GM18520 (cell line): ENCODE results near the gene CCNI.
"Not testable (repeated sequence)": the region's sequence is repeated elsewhere in the genome, so short reads cannot be mapped to it uniquely, and the experiment has no call there.

Source experiments
- ATAC-seq: cut with Tn5 transposase; IDR thresholded peaks from one replicate; pipeline ENCODE4 v1.9.1; 2021; ENCODE audit not compliant: unreplicated experiment

CCNI gene

DNA sequence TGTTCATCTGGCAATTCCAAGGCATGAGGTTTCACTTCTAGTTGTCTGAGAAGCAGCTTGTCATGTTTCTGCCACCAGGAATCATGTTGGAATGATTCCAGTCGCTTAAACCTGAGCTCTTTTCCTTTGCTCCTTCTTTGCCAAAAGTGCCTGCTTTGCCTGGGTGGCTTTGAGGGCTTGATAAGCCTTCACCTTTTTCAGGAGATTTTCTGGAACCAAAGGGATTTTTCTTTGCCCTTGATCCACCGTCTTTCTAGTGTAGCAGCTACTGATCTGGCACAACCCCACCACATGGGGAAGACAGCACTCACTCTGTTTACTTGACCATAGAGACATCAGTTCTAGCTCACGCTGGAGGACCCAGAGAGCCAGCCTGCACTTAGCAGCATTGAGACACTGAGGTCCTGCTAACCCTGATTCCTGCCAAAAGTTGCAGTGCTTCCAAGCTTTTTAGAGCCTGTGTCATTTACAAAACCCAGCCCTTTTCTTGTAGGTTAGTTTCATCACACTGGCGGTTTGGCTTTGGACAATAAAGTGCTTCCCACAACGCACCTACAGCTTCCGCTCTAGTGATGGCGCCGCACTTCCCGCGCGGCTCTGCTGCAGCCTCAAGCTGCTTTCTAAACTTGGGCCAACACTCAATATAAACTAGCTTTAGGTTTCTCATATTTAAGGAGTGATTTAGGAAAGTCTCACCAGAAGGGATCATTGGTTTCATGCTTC is 7.3 kb upstream of the CCNI start:
- no peak for ATAC-seq

DNA sequence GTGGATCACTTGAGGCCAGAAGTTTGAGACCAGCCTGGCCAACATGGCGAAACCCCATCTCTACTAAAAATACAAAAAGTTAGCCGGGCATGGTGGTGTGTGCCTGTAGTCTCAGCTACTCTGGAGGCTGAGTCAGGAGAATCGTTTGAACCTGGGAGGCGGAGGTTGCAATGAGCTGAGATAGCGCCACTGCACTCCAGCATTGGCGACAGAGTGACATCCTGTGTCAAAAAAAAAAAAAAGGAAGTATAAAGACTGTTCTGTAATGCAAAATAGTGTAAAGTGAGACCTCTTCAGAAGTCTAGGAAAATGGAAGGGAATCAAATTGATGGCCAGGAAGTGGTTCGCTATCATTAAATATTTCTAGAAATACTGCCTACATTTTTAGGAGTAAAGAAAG is 5.0 kb upstream of the CCNI start:
- not testable (repeated sequence) for ATAC-seq

DNA sequence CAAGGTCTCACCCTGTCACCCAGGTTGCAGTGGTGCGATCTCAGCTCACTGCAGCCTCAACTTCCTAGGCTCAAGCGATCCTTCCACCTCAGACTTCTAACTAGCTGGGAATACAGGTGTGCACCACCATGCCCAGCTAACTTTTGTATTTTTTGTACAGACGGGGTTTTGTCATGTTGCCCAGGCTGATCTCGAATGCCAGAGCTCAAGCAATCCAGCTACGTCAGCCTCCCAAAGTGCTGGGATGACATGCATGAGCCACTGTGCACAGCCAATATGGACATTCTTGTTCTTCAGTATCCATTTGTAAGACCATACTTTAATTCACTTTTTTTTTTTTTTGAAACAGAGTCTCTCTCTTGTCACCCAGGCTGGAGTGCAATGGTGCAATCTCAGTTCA is 3.5 kb upstream of the CCNI start:
- ATAC-seq: no peak

DNA sequence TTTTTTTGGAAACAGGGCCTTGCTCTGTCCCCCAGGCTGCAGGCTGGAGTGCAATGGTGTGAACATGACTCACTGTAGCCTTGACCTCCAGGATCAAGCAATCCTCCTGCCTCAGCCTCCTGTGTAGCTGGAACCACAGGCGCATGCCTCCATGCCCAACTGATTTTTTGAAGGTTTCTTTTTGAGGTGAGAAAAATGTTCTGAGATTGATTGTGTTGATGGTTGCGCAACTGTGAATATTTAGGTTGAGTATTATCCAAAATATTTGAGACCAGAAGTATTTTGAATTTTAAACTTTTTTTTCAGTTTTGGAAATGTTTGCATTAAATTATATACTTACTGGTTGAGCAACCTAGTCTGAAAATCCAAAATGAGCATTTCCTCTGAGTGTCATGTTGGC is 2.6 kb upstream of the CCNI start:
- no peak for ATAC-seq

DNA sequence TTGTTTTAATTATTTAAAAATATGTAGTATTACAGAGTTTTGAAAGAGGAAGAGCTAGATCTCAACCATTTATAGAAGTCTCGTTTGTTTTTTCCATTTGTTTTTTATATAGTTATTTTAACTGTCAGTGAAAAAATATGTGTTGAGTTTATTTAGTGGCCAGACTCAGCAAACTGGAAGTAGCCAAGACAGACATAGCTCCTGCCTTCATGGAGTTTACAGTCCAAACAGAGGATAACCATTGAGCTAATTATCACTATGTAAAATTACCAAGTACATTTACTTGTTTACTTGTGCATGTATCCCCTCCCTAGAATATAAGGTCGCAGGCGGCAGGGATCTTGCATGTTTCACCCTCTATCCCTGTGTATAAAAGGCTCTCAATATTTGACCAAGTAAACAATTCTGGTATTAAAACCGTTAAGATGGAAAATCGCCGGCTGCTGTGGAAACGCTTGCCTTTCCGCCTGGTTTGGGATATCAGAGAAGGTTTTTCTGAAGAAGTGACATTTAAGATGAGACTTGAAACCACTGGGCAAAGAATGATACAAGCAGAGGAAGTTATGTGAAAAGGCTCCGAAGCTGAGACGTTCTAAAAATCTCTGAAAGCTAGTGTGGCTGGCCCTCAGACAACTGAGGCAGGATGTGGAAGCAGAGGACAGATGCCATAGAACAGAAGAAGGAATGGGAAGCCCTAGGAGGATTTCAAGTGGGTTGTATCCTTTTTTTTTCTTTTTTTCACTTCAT is 1.3 kb upstream of the CCNI start:
- ATAC-seq: no peak

DNA sequence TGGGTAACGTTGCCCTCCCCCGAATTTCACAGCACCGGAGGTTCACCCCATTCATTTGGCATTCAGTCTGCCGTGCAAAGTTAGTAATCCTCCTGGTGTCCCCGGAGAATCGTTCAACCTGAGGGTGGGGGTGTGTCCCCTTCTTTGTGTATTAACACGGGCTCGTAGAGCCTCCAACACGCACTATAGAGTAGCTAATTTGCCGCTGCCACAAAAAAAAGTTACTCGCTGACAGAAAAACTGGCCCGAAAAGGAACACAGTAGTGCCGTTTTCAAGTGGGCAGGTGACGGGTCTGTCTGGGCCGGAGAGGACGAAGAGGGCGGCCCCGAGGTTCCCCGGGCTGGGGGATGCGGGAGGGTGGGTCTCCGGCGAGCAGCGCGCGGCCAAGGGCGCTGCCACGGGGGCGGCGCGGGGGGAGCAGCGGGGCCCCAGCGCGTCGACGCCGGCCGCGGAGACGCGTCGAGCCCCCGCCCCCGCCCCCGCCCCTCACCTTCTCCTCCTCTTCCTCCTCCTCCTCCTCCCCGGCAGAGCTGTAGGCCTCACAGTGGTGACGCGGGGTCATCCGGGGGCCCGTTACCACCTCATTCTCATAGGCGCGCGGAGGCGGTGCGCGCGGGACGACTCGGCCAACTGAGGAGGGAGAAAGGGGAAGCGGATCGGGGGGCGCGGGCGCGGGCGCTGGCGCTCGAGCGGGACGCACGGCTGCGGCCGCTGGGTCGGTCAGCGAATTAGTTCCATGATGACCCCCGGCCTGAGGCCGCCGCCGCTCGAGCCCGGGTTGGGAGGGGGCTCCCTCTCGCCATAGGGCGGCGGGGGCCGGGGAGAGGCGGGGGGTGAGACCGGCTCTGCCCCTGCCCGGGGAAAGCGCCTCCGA is 571 bp downstream of the CCNI start:
- peak; percentile 24 for ATAC-seq

DNA sequence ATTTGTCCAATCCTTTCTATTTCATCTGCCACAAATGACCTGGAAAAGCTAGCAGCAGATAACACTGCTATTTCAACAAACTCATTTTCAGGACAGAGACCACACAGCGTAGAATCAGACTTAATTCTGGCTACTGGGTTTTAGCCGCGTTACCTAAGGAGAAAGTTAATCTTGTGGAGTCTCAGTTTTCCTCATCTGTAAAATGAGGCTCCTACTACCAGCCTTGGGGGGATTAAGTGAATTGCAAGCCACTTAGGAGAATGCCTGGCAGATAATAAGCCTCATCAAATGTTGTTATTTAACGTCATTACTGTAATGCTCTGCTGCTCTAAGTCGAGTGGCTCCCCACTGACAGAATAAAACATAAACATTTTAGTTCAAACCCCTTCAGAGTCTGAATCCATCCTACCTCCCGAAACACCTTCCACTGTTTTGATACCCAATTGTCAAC is 1.4 kb downstream of the CCNI start:
- no peak for ATAC-seq

DNA sequence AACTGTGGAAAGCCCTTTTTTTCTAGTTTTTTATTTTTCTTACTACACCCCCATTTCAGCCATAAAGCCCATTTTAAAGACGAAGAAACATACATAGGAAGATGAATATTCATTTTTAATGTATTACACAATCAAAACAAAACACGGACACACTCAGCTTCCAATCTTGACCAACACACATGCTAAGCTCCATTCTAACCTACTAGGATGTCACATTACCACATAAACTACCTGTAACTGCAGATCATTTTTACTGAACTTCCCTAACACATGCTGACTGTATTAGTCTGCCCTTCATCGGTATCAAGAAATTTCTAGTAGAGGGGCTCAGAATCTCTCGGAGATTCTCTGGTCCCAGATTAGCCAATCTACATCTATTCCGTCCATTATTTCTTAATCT is 1.8 kb downstream of the CCNI start:
- ATAC-seq: no peak

DNA sequence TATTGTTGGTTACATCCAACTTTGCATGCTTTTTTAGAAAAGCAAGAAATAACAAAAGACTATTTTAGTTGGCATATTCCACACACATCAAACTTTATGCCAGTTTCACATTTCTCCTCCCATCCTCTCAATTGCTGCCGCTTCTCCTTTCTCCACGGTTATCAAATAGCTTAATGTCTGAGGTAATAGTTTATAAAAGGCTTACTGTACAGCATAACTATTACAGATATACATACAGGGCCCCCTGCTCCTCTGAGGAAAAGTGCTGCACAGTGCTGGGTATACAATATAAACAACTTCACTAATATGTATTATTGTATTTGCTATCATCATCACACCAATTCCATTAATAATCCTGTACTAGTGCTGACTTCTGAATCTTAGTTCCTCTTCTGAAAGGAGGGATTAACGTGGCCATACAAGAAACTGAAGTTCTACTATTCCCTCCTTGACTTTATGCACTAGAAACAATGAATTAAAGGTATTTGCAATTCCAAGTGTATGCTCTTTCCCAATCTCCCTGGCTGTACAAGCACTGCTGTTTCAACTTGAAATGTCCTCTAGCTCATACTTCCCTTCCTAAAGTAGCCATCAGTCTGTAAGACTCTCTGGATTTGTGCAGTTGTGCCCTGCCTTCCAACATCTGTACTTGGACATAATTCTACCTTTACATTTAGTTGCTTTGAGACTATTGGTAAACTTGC is 2.5 kb downstream of the CCNI start:
- ATAC-seq: no peak

DNA sequence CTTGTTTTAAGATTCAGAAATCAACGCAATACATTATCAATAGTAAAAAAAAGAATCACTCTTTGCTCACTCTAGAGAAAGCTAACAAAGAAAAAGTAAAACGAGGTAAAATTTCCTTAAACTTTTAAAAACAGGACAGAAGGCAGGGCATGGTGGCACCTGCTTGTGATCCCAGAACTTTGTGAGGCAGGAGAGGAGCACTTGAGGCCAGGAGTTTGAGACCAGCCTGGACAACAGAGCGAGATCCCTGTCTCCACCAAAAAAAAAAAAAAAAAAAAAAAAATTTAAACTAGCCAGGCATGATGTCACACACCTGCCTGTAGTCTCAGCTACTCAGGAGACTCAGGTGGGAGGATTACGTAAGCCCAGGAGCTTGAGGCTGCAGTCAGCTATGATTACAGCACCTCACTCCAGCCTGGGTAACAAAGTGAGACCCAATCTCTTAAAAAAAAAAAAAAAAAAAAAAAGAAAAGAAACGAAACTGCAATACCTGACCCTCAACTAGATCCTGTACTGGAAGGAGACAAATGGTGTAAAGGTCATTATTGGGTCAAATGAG is 3.5 kb downstream of the CCNI start:
- ATAC-seq: no peak

DNA sequence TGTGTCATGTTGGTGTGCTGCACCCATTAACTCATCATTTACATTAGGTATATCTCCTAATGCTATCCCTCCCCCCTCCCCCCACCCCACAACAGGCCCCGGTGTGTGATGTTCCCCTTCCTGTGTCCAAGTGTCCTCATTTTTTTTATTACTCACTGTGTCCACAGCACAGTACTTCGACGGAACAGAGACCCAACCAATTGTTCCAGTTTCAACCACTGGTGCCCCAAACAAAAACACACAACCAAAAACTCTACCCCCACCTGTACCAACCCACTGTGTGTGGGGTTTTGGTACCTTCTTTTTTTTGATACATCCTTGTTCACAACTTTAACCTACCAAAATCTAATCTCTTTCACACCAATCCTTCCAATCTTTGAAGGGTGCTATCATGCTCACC is 6.3 kb downstream of the CCNI start:
- ATAC-seq: not testable (repeated sequence)

DNA sequence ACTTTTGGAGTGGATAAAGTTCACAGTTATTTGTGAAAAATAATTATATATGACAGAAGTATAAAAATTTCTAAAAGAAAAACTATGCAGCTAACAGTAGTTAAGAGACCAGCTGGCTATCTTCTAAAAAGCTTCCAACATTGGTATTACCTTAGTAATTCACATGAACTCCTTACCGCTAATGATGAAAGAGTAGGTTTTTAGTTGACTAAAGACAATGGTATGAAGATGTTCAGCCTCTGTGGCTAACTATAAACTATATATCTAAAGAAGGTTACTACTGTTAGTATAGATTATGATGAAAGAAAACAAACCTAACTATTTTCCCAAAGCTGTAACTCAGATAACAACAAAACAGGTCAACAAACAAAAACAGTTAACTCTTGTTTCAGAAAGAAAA is 10.4 kb downstream of the CCNI start:
- ATAC-seq: no peak

DNA sequence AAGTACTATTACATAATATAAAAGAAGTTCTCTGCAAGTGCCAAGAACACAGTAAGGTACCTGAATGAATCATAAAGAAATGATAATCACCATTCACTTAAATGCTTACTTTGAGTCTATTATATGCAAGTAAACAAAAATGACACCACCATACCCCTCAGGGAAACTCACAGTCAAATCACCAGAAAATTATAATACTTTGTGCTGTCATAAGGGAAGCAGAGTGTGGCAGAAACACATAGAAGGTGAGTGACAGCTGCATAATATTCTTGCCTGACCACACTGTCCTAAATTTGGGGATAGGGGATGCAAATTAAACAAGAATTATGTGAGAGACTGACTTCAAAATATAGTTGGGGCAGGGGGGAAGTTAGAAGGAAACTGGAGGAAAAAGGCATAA is 12.9 kb downstream of the CCNI start:
- ATAC-seq: no peak

DNA sequence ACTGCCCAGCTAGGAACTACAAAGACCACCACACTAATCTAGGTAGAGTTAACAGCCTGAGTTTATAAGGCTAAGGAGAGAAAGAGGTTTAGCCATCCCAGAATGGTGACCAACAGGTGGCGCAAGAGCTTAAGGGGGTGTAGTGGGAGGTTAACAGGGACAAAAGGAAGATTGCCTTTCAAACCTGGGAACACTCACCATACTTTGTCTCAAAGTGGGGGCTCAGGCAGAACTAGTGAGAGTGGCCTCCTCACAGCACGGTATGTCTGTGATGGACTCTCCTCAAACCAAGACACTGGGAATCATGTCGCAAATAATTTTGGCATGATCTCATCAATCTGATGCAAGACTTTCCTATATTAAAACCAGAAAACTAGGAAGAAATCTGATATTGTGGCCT is 23.4 kb downstream of the CCNI start:
- ATAC-seq: no peak

DNA sequence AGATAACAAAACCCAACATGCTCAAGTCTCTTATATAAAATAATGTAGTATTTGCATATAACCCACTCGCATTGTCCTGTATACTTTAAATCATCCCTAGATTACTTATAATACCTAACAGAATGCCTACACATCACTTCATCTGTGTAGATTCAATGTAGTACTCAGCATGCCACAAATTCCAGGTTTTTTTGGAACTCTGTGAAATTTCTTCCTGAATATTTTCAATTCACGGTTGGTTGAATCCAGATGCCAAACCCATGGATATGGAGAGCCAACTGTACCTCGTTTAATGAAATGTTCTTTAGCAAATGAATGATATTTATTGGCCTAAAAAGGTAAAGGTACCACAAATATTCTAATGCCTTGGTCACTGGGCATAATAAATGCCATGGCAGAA is 24.8 kb downstream of the CCNI start:
- no peak for ATAC-seq

DNA sequence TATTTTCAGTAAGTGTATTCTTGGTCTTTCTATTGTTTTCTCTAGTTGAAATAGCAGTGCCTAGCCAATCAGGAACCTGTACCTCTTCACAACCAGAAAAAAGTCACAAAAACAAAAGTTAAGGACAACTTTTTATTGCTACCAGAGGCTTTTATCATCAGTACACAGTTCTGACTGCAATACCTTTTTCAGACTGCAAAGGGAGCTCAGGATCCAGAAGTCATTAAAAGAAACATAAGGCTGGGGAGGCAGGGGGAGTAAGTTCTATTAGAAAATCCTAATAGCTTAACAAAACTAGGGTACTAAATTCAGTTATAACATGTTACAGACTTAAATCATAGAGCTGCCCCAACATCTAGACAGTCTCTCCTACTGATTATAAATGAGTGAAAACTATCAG is 28.8 kb downstream of the CCNI start:
- ATAC-seq: no peak

DNA sequence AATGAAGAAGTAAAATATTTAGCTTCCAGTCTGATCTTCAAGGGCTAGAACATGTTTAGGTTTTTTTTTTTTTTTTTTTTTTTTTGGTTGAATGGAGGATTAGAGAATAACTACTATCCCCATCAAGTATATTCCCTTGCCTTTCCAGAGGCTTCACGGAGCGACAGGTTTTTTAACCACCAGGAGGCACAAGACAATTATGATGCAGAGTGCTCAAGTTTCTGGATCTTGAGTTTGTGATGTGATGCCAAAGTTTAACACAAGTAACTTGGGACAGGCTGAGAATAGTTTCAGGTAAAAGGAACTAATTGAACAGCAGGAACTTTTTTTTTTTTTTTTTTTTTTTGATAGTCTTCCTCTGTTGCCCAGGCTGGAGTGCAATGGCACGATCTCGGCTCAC is 30.3 kb downstream of the CCNI start:
- no peak for ATAC-seq

DNA sequence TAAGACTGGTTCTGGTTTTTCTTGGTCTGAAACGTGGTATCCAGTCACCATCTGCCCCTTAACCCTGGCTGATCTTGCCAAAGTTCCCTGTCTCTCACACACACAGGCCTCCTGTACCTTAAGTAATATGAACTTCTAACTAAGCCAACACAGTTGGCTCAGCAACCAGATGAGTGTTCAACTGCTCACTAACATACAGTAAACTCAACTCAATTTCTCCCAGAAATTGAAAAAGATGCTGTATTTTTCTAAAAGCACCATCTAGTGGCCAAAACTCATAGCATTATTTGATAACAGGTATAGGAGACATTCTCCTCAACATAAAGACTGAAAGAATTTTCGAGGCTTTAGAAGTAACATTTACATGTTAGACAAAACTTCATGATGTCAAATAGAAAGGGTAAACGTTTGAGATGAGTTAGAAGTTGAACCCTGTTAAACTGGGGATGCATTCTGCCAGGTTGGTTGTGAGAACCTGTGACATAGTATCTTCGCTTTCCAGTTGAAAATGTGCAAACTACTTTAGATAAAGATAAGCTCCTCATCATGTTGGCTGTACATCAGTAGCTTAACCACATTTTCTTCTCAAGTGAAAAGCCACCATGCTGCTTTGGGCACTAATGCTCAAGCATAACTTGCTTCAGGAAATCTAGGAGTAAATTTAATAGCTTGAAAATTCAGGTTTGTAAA is 31.2 kb downstream of the CCNI start:
- no peak for ATAC-seq

DNA sequence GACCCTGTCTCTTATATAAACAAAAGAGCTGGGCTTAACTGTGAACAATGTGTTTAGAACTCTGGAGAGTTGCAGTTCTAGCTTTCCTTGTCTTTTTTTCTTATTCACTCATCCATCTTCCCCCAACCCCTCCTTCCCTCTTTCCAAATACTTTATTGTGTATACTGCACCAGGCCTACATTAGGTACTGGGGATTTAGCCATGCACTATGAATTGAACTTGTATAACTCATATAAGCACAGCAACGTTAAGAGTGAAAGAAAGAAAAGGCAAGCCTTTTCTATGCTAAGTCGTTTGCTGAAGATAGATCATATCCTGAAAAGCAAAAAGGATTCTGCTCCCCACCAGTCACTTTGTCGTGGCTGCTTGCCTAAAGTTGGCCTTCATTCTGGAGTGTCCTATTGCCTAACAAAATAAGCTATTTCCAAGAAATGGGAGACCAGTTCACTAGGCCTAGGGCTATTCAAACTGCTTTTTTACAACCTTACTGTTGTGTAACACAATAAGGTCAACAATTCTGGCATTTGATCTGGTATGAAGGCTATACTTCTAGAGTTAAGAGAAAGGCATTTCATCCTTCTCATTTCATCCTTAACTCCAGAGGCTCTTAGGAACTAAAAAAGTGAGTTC is 32.2 kb downstream of the CCNI start:
- ATAC-seq: no peak
